ENCODE measurements around the gene RYR2. TPM values are rescaled to one million over a fixed set of nuclear protein-coding genes. Genes with fewer than 3 reads are reported as not detected.
"Not testable (repeated sequence)": the region's sequence is repeated elsewhere in the genome, so short reads cannot be mapped to it uniquely, and the experiment has no call there.

Gene RYR2
- total RNA-seq, 1 donor from 2014 or later, result not detected

GRCh38 chr1:237811633-237812032, 769.6 kb downstream of the RYR2 start:
- no peak for DNase-seq (ENCODE audit: extremely low read depth, low read depth, low spot score)

- no peak for DNase-seq (ENCODE audit: extremely low read depth, low read depth, low spot score)
Observed at GRCh38 chr1:237812061-237812460, 770.1 kb downstream of the RYR2 start.

GRCh38 chr1:237814319-237814924, 772.4 kb downstream of the RYR2 start:
- no peak for DNase-seq (ENCODE audit: extremely low read depth, low read depth, low spot score)

- no peak for DNase-seq (ENCODE audit: extremely low read depth, low read depth, low spot score)
Observed at GRCh38 chr1:237817277-237817676, 775.3 kb downstream of the RYR2 start.

GRCh38 chr1:237820634-237821033, 778.6 kb downstream of the RYR2 start:
- DNase-seq (ENCODE audit: extremely low read depth, low read depth, low spot score), result not testable (repeated sequence)

GRCh38 chr1:237832858-237833257, 790.9 kb downstream of the RYR2 start:
- DNase-seq (ENCODE audit: extremely low read depth, low read depth, low spot score), result no peak

GRCh38 chr1:237834048-237834447, 792.1 kb downstream of the RYR2 start:
- no peak for DNase-seq (ENCODE audit: extremely low read depth, low read depth, low spot score)

GRCh38 chr1:237834461-237834860, 792.5 kb downstream of the RYR2 start:
- DNase-seq (ENCODE audit: extremely low read depth, low read depth, low spot score), result no peak

GRCh38 chr1:237838320-237838719, 796.3 kb downstream of the RYR2 start:
- DNase-seq (ENCODE audit: extremely low read depth, low read depth, low spot score), result no peak

GRCh38 chr1:237838904-237839534, 797.0 kb downstream of the RYR2 start:
- DNase-seq (ENCODE audit: extremely low read depth, low read depth, low spot score), result no peak

GRCh38 chr1:237841485-237841884, 799.5 kb downstream of the RYR2 start:
- no peak for DNase-seq (ENCODE audit: extremely low read depth, low read depth, low spot score)

GRCh38 chr1:237843516-237843915, 801.5 kb downstream of the RYR2 start:
- DNase-seq (ENCODE audit: extremely low read depth, low read depth, low spot score), result not testable (repeated sequence)

- no peak for DNase-seq (ENCODE audit: extremely low read depth, low read depth, low spot score)
Observed at GRCh38 chr1:237851210-237851845, 809.3 kb downstream of the RYR2 start.

- no peak for DNase-seq (ENCODE audit: extremely low read depth, low read depth, low spot score)
Observed at GRCh38 chr1:237852342-237852741, 810.4 kb downstream of the RYR2 start.

GRCh38 chr1:237857455-237857854, 815.5 kb downstream of the RYR2 start:
- DNase-seq (ENCODE audit: extremely low read depth, low read depth, low spot score), result no peak

GRCh38 chr1:237858992-237859391, 817.0 kb downstream of the RYR2 start:
- no peak for DNase-seq (ENCODE audit: extremely low read depth, low read depth, low spot score)

GRCh38 chr1:237861944-237862343, 820.0 kb downstream of the RYR2 start:
- DNase-seq (ENCODE audit: extremely low read depth, low read depth, low spot score), result no peak

GRCh38 chr1:237863234-237863633, 821.2 kb downstream of the RYR2 start:
- DNase-seq (ENCODE audit: extremely low read depth, low read depth, low spot score), result no peak

- no peak for DNase-seq (ENCODE audit: extremely low read depth, low read depth, low spot score)
Observed at GRCh38 chr1:237864338-237865244, 822.6 kb downstream of the RYR2 start.

GRCh38 chr1:237867380-237867888, 825.5 kb downstream of the RYR2 start:
- DNase-seq (ENCODE audit: extremely low read depth, low read depth, low spot score), result no peak

Data from glomerular endothelial cell (primary cell).